GM12878 (cell line): Measurements from ENCODE around the gene ACTL6A. TPM values are rescaled to one million over a fixed set of nuclear protein-coding genes. Genes with fewer than 3 reads are reported as not detected.

Experiments used
- CHD4 ChIP-seq: fragments of 200-600 bp; sonication (generic); IDR thresholded peaks from 2 replicates; pipeline ENCODE4 v1.6.1; 2016; ENCODE audit warnings: mild to moderate bottlenecking
- HDAC6 ChIP-seq: fragments of 200-600 bp; sonication (generic); IDR thresholded peaks from one replicate; pipeline ENCODE4 v1.8.0; 2017; ENCODE audit warnings: antibody characterized with exemption; ENCODE audit not compliant: unreplicated experiment
- MEF2A ChIP-seq: IDR thresholded peaks from 2 replicates; pipeline ENCODE4 v1.6.1; 2011; ENCODE audit warnings: low read depth, mild to moderate bottlenecking, low read length, moderate library complexity; ENCODE audit not compliant: insufficient read depth
- MXI1 ChIP-seq: fragments of 150-350 bp; IDR thresholded peaks from 2 replicates; pipeline ENCODE4 v1.6.1; 2011; ENCODE audit warnings: low read depth, mild to moderate bottlenecking, inconsistent platforms, low read length, improper control_type of control experiment
- NR2F1 ChIP-seq: fragments of 450-650 bp; conservative IDR thresholded peaks from 2 replicates; pipeline ENCODE4 v1.6.1; 2017; ENCODE audit warnings: mild to moderate bottlenecking
- POLR2AphosphoS5 ChIP-seq: IDR thresholded peaks from 2 replicates; pipeline ENCODE4 v1.6.1; 2011; ENCODE audit warnings: mild to moderate bottlenecking, low read length, inconsistent platforms
- POU2F2 ChIP-seq: IDR thresholded peaks from 3 replicates; pipeline ENCODE4 v1.6.1; 2011; ENCODE audit warnings: low read depth, mild to moderate bottlenecking, low read length, borderline replicate concordance
- RAD51 ChIP-seq: fragments of 450-650 bp; IDR thresholded peaks from 2 replicates; pipeline ENCODE4 v1.6.1; 2016; ENCODE audit warnings: moderate library complexity, mild to moderate bottlenecking, inconsistent platforms
- RBBP5 ChIP-seq: fragments of 200-600 bp; sonication (generic); conservative IDR thresholded peaks from 2 replicates; pipeline ENCODE4 v1.6.1; 2016
- SIN3A ChIP-seq: IDR thresholded peaks from 2 replicates; pipeline ENCODE4 v1.6.1; 2012; ENCODE audit warnings: low read depth, low read length, improper control_type of control experiment
- SIX5 ChIP-seq: IDR thresholded peaks from 2 replicates; pipeline ENCODE4 v1.6.1; 2011; ENCODE audit warnings: mild to moderate bottlenecking, low read depth, low read length, moderate library complexity; ENCODE audit not compliant: severe bottlenecking
- SMARCA5 ChIP-seq: fragments of 450-650 bp; IDR thresholded peaks from 2 replicates; pipeline ENCODE4 v1.6.1; 2017; ENCODE audit warnings: mild to moderate bottlenecking
- TBL1XR1 ChIP-seq: IDR thresholded peaks from 2 replicates; pipeline ENCODE4 v1.6.1; 2012; ENCODE audit warnings: low read depth, low read length, improper control_type of control experiment
- TCF7 ChIP-seq: IDR thresholded peaks from 2 replicates; pipeline ENCODE4 v1.6.1; 2014; ENCODE audit warnings: antibody characterized with exemption, borderline replicate concordance
- polyA plus RNA-seq, 11 experiments: library from polyadenylated mRNA; depleted of rRNA in 4 of 11; unstranded in 6 of 11; stranded (reverse) in 5 of 11; fragments of >200 nt; fragmentation: Nextera tagmentation in 4 of 11; fragmentation: Illumina TruSeq in 1 of 11; extraction: Ambion mirVana in 4 of 11; extraction: Trizol in 1 of 11; gene quantifications; 1 replicate in 1 of 11; 2 replicates in 10 of 11; pipeline versions ENCODE4 v1.2.1 to v1.2.3, GENCODE V29; 2011 to 2016; ENCODE audit warnings: inconsistent platforms in 2 of 11, missing spikeins in 2 of 11, low read depth in 1 of 11
- total RNA-seq, 4 experiments: library from RNA; depleted of rRNA in 3 of 4; stranded (reverse); fragments of >200 nt in 3 of 4; fragmentation: Illumina TruSeq in 1 of 4; extraction: Trizol in 1 of 4; gene quantifications; 2 replicates each; pipeline versions ENCODE4 v1.2.1 to v1.2.3, GENCODE V29; 2013 to 2021
- TF ChIP-seq, protein P1 (sequence below): IDR thresholded peaks from 2 replicates; pipeline ENCODE4 v1.6.1; 2012; ENCODE audit warnings: low read length, inconsistent platforms
- TF ChIP-seq, protein P2 (sequence below): IDR thresholded peaks from 2 replicates; pipeline ENCODE4 v1.6.1; 2011; ENCODE audit warnings: low read depth, low read length, improper control_type of control experiment, borderline replicate concordance
- TF ChIP-seq, protein P3 (sequence below): IDR thresholded peaks from 2 replicates; pipeline ENCODE4 v1.6.1; 2011; ENCODE audit warnings: mild to moderate bottlenecking, low read depth, low read length, moderate library complexity; ENCODE audit not compliant: insufficient replicate concordance
- TF ChIP-seq, protein P4 (sequence below): fragments of 450-650 bp; IDR thresholded peaks from 2 replicates; pipeline ENCODE4 v1.6.1; 2017; ENCODE audit warnings: mild to moderate bottlenecking, moderate library complexity
- TF ChIP-seq, protein P5 (sequence below): fragments of 450-650 bp; formaldehyde crosslinking; IDR thresholded peaks from 2 replicates; pipeline ENCODE4 v1.4.0; 2020; ENCODE audit warnings: mild to moderate bottlenecking, moderate library complexity

The ACTL6A gene
- total and polyA plus RNA-seq, 10 of the 15 experiments (the other 5 are each of a cell fraction or from before 2014, with no cell fraction given) = 70.2 to 197 (median 105) TPM

DNA sequence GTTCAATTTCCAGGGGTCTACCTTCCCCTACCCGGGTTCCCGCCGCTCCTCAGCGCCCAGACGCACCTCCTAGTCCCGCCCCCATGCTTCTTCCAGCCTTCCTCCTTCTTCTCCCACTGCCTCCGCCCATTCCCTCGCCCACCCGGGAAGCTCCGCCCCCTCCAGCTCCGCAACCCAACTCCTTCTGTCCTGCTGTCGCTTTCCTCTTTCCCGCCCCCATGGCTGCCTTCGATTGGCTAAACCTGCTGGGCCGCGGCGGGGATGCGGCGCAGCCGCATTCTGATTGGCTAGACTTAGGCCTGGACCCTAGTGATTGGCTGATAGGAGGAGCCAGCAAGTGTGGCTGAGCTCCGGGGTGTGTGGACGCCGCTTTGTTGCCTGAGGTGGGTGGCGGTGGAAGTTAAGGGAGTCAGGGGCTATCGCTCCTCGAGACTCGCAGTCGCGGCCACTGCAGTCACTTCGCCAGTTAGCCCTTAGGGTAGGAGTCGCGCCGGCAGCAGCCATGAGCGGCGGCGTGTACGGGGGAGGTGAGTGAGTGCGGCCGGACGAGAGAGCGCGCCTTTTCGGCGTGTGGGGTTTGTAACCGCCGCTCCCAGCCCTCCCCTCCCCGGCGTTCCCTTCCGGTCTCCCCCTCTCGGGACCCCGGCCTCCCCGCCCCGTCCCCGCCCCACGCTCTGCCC lies at the start of gene ACTL6A (continued):
- TF ChIP-seq, protein P1, sequence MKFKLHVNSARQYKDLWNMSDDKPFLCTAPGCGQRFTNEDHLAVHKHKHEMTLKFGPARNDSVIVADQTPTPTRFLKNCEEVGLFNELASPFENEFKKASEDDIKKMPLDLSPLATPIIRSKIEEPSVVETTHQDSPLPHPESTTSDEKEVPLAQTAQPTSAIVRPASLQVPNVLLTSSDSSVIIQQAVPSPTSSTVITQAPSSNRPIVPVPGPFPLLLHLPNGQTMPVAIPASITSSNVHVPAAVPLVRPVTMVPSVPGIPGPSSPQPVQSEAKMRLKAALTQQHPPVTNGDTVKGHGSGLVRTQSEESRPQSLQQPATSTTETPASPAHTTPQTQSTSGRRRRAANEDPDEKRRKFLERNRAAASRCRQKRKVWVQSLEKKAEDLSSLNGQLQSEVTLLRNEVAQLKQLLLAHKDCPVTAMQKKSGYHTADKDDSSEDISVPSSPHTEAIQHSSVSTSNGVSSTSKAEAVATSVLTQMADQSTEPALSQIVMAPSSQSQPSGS = no peak
- no peak for TF ChIP-seq HDAC6
- TF ChIP-seq TCF7 = no peak
- TF ChIP-seq, protein P2, sequence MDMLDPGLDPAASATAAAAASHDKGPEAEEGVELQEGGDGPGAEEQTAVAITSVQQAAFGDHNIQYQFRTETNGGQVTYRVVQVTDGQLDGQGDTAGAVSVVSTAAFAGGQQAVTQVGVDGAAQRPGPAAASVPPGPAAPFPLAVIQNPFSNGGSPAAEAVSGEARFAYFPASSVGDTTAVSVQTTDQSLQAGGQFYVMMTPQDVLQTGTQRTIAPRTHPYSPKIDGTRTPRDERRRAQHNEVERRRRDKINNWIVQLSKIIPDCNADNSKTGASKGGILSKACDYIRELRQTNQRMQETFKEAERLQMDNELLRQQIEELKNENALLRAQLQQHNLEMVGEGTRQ = no peak
- no peak for TF ChIP-seq RBBP5
- TF ChIP-seq SIX5 = no peak
- TF ChIP-seq NR2F1 = no peak
- TF ChIP-seq POLR2AphosphoS5 = peak; percentile 79
- no peak for TF ChIP-seq TBL1XR1
- TF ChIP-seq, protein P3, sequence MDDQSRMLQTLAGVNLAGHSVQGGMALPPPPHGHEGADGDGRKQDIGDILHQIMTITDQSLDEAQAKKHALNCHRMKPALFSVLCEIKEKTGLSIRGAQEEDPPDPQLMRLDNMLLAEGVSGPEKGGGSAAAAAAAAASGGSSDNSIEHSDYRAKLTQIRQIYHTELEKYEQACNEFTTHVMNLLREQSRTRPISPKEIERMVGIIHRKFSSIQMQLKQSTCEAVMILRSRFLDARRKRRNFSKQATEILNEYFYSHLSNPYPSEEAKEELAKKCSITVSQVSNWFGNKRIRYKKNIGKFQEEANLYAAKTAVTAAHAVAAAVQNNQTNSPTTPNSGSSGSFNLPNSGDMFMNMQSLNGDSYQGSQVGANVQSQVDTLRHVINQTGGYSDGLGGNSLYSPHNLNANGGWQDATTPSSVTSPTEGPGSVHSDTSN = peak; percentile 68
- TF ChIP-seq CHD4 = no peak
- TF ChIP-seq MXI1 = peak; percentile 83
- 0 out of 3 replicates have a peak, but pooled peaks have one; percentile 51 for TF ChIP-seq POU2F2
- TF ChIP-seq SMARCA5 = no peak; the same call in 1 of the 2 replicates
- peak; percentile 82; the same call in 1 of the 2 replicates for TF ChIP-seq SIN3A
- TF ChIP-seq, protein P4, sequence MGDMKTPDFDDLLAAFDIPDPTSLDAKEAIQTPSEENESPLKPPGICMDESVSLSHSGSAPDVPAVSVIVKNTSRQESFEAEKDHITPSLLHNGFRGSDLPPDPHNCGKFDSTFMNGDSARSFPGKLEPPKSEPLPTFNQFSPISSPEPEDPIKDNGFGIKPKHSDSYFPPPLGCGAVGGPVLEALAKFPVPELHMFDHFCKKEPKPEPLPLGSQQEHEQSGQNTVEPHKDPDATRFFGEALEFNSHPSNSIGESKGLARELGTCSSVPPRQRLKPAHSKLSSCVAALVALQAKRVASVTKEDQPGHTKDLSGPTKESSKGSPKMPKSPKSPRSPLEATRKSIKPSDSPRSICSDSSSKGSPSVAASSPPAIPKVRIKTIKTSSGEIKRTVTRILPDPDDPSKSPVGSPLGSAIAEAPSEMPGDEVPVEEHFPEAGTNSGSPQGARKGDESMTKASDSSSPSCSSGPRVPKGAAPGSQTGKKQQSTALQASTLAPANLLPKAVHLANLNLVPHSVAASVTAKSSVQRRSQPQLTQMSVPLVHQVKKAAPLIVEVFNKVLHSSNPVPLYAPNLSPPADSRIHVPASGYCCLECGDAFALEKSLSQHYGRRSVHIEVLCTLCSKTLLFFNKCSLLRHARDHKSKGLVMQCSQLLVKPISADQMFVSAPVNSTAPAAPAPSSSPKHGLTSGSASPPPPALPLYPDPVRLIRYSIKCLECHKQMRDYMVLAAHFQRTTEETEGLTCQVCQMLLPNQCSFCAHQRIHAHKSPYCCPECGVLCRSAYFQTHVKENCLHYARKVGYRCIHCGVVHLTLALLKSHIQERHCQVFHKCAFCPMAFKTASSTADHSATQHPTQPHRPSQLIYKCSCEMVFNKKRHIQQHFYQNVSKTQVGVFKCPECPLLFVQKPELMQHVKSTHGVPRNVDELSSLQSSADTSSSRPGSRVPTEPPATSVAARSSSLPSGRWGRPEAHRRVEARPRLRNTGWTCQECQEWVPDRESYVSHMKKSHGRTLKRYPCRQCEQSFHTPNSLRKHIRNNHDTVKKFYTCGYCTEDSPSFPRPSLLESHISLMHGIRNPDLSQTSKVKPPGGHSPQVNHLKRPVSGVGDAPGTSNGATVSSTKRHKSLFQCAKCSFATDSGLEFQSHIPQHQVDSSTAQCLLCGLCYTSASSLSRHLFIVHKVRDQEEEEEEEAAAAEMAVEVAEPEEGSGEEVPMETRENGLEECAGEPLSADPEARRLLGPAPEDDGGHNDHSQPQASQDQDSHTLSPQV = no peak
- TF ChIP-seq, protein P5, sequence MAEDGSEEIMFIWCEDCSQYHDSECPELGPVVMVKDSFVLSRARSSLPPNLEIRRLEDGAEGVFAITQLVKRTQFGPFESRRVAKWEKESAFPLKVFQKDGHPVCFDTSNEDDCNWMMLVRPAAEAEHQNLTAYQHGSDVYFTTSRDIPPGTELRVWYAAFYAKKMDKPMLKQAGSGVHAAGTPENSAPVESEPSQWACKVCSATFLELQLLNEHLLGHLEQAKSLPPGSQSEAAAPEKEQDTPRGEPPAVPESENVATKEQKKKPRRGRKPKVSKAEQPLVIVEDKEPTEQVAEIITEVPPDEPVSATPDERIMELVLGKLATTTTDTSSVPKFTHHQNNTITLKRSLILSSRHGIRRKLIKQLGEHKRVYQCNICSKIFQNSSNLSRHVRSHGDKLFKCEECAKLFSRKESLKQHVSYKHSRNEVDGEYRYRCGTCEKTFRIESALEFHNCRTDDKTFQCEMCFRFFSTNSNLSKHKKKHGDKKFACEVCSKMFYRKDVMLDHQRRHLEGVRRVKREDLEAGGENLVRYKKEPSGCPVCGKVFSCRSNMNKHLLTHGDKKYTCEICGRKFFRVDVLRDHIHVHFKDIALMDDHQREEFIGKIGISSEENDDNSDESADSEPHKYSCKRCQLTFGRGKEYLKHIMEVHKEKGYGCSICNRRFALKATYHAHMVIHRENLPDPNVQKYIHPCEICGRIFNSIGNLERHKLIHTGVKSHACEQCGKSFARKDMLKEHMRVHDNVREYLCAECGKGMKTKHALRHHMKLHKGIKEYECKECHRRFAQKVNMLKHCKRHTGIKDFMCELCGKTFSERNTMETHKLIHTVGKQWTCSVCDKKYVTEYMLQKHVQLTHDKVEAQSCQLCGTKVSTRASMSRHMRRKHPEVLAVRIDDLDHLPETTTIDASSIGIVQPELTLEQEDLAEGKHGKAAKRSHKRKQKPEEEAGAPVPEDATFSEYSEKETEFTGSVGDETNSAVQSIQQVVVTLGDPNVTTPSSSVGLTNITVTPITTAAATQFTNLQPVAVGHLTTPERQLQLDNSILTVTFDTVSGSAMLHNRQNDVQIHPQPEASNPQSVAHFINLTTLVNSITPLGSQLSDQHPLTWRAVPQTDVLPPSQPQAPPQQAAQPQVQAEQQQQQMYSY (CRISPR knock-in tag) = no peak
- no peak for TF ChIP-seq MEF2A
- no peak for TF ChIP-seq RAD51
